Mucosa of rectum (tissue), 2 donors: ENCODE measurements around the gene KEL.
A peak's percentile ranks its signal among the peaks of the same experiment; 100 is the strongest.

Source experiments
- H3K27ac ChIP-seq, 2 donors: one replicate each; pipeline ENCODE4 v1.7.0; 2013; ENCODE audit warnings: inconsistent platforms in 2 of 2, low read depth in 2 of 2, low read length in 2 of 2
- H3K27me3 ChIP-seq, 2 donors: one replicate each; pipeline ENCODE4 v1.7.0; 2013; ENCODE audit warnings: low read length in 2 of 2; ENCODE audit not compliant: control insufficient read depth in 2 of 2, insufficient read depth in 2 of 2
- H3K36me3 ChIP-seq, 2 donors: one replicate each; pipeline ENCODE4 v1.7.0; 2013; ENCODE audit warnings: low read length in 2 of 2; ENCODE audit not compliant: control insufficient read depth in 2 of 2, insufficient read depth in 2 of 2
- H3K4me1 ChIP-seq, 2 donors: one replicate each; pipeline ENCODE4 v1.7.0; 2013; ENCODE audit warnings: low read length in 2 of 2, mild to moderate bottlenecking in 1 of 2; ENCODE audit not compliant: control insufficient read depth in 2 of 2, insufficient read depth in 2 of 2
- H3K4me3 ChIP-seq, 2 donors: one replicate each; pipeline ENCODE4 v1.7.0; 2013; ENCODE audit warnings: low read length in 2 of 2
- H3K9ac ChIP-seq, 2 donors: one replicate each; pipeline ENCODE4 v1.7.0; 2013; ENCODE audit warnings: low read length in 2 of 2, low read depth in 1 of 2, mild to moderate bottlenecking in 1 of 2
- H3K9me3 ChIP-seq, 2 donors: one replicate each; pipeline ENCODE4 v1.7.0; 2013; ENCODE audit warnings: low read length in 2 of 2; ENCODE audit not compliant: control insufficient read depth in 2 of 2
- donor health status: healthy.
- donor health status: Normal muscosa, but diverticular disease.

KEL gene, protein sequence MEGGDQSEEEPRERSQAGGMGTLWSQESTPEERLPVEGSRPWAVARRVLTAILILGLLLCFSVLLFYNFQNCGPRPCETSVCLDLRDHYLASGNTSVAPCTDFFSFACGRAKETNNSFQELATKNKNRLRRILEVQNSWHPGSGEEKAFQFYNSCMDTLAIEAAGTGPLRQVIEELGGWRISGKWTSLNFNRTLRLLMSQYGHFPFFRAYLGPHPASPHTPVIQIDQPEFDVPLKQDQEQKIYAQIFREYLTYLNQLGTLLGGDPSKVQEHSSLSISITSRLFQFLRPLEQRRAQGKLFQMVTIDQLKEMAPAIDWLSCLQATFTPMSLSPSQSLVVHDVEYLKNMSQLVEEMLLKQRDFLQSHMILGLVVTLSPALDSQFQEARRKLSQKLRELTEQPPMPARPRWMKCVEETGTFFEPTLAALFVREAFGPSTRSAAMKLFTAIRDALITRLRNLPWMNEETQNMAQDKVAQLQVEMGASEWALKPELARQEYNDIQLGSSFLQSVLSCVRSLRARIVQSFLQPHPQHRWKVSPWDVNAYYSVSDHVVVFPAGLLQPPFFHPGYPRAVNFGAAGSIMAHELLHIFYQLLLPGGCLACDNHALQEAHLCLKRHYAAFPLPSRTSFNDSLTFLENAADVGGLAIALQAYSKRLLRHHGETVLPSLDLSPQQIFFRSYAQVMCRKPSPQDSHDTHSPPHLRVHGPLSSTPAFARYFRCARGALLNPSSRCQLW

DNA sequence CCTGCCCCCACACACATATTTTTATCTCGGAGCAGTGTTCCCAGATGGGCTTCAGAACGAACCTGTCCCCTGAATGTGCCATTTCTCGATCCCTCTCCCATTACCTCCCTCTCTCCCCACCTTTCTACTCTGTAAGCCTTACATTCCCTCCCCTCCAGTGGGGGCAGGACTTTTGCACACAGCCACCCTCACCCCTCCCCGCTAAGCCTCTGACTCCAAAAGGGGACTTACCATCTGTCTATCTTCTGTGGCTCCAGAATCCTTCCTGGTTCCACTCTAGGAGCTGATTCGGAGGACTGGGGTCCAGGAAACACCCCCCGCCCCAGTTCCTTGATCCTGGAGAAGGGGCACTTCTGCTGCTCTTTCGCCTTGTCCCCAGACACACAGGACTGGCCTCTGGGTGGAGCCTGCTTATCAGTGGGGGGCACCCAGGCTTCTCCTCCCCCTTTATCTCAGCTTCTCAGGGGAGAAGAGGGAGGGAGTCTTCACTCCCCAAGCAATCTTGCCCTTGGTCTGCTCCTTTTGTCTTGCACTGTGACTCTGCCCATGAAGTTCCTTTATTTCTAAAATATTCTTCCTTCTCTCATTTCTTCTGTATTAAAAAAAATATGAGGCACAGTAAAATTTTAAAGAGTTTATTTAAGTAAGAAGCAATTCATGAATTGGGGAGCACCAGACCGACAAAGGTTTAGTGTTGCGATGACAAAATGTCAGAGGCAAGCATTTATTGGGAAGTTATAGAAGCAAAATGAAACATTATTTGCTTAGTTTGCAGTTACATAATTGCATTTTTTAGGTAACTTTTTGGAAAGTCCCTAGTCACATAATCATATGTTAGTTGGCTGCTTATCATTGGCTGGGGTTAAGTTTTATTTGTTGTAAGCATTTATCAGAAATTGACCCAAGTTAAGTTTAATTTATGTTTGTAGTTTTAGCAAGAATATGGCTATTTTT lies at the start of gene KEL:
Gene KEL (minus strand): TSS at position 391 of the 954 bp plus-strand sequence. CDS start 157 bp downstream, at position 234.
- Histone ChIP-seq H3K9me3 (no peaks in the 10 kb centered on the region), H3K36me3 (no peaks in the 10 kb centered on the region), H3K4me1 (no peaks in the 10 kb centered on the region), H3K27me3 (no peaks in the 10 kb centered on the region), H3K4me3 (no peak within 1 kb of the TSS), H3K27ac (no peak within 1 kb of the TSS), H3K9ac (no peak within 1 kb of the TSS)

DNA sequence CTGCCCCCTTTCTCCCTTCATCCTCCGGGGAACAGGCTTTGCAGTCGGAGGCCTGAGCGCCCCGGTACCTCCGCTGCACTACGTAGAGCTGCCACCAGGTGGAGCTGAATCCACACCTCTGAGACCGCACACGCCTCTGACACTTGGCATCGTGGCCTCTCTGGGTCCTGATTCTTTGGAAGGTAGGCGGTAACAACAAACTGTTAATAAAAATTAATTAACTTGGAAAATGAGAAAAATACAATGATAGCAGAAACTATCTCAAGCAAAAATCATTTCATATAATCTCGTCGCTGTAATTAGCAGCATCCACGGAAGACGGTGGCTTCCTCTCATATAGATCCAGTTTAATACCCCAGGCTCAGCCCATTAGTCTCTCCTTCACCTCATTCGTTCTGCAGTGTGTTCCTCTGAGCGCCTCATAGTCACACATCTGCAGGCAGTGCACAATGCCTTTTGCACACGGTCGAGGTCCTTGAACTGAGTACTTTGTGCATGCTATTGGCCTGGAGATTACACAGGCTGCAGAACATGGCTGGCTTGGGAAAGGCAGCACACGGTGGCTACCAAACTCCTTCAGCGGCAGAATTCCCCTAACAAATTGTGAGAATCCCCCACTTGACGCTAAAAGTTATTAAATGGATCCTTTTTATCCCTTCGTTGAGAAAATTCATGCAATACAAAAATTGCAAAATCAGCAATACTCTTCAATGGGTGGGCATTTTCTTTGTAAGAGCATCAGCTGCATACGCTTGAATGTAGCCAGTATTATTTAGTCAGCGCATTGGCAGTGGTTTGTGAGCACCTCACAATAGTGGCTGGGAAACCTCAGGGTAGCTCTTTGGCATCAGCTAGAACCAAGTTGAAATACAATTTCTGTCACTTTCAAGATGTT lies 46.1 kb upstream of the KEL start:
- Histone ChIP-seq H3K9me3 (no peaks in the 10 kb centered on the region), H3K4me3 (no peak overlapping the region), H3K27ac (no peak overlapping the region), H3K36me3 (no peaks in the 10 kb centered on the region), H3K4me1 (peaks cover 0 to 3% of the 10 kb centered on the region in 2 donors), H3K27me3 (no peaks in the 10 kb centered on the region), H3K9ac (no peak overlapping the region)

DNA sequence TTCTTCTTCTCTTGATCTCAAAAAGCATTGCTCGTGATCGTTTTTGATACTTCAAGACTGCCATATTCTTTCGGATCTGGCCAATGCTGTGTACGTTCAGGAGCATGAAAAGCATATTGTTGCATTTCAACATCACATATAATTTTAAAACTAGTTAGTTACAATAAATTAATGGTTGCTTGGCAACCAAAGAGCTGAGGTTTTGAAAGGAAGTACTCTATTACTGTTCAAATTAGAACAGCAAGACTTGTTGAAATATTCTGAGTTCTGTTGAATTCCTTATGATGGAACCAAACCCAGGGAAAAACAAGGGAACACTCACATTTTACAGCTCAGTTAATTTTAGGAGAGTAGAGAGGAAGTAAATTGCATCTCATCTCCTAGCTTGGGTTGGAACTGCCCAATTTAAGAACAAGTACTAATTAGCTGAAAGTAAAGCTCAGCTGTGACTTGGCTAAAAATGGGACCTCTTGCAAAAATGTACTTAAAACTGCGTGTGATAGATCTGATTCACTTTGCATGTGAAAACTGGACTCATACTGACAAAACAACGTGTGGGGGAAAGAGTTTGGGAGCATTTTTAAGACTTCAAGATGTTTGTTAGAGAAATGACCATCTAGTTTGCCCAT lies 43.6 kb upstream of the KEL start:
- H3K4me3 ChIP-seq: no peak overlapping the region
- H3K27ac ChIP-seq: no peak overlapping the region
- H3K9me3 ChIP-seq: no peaks in the 10 kb centered on the region
- H3K36me3 ChIP-seq: no peaks in the 10 kb centered on the region
- peaks cover 3 to 9% of the 10 kb centered on the region in 2 donors for H3K4me1 ChIP-seq
- no peak overlapping the region for H3K9ac ChIP-seq
- H3K27me3 ChIP-seq: no peaks in the 10 kb centered on the region

- no peaks in the 10 kb centered on the region for H3K36me3 ChIP-seq
- no peak overlapping the region for H3K27ac ChIP-seq
- H3K9ac ChIP-seq: no peak overlapping the region
- no peaks in the 10 kb centered on the region for H3K27me3 ChIP-seq
- no peaks in the 10 kb centered on the region for H3K9me3 ChIP-seq
- H3K4me3 ChIP-seq: peak overlapping the region; percentile 53 to 73
- H3K4me1 ChIP-seq: peaks cover 3 to 9% of the 10 kb centered on the region in 2 donors
Observed at GRCh38 chr7:143003393-143004051, 41.4 kb upstream of the KEL start.

DNA sequence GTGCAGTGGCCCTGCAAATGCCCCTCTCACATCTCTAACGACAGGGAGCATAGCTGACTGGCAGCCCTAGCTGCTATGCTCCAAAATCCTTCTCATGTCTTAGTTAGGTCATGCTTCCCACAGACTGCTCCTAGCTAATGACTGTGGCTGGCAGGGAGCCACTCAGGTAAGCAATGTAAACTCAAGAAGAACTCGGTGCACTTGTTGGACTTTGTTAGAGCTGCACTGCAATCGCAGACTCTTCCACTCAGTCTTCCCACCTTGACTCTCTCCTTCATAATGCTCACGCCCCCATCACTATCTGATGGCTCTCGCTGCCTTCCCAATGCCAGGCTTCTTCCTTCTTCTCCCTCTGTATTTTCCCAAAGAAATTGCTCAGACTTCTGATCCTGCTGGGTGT lies 40.7 kb upstream of the KEL start:
- Histone ChIP-seq H3K9me3 (no peaks in the 10 kb centered on the region), H3K4me1 (peaks cover 3 to 9% of the 10 kb centered on the region in 2 donors), H3K36me3 (no peaks in the 10 kb centered on the region), H3K27me3 (no peaks in the 10 kb centered on the region), H3K4me3 (peak overlapping the region; percentile 53 to 73), H3K9ac (no peak overlapping the region), H3K27ac (no peak overlapping the region)

GRCh38 chr7:143002106-143002505 lies 39.9 kb upstream of the KEL start:
- Histone ChIP-seq H3K27ac (no peak overlapping the region), H3K9ac (no peak overlapping the region), H3K36me3 (no peaks in the 10 kb centered on the region), H3K9me3 (no peaks in the 10 kb centered on the region), H3K27me3 (no peaks in the 10 kb centered on the region), H3K4me3 (no peak overlapping the region), H3K4me1 (peaks cover 3 to 9% of the 10 kb centered on the region in 2 donors)

- Histone ChIP-seq H3K9ac (no peak overlapping the region), H3K4me3 (no peak overlapping the region), H3K27me3 (no peaks in the 10 kb centered on the region), H3K4me1 (peaks cover 3 to 9% of the 10 kb centered on the region in 2 donors), H3K27ac (no peak overlapping the region), H3K36me3 (no peaks in the 10 kb centered on the region), H3K9me3 (no peaks in the 10 kb centered on the region)
Observed at GRCh38 chr7:143000648-143001047, 38.5 kb upstream of the KEL start.

DNA sequence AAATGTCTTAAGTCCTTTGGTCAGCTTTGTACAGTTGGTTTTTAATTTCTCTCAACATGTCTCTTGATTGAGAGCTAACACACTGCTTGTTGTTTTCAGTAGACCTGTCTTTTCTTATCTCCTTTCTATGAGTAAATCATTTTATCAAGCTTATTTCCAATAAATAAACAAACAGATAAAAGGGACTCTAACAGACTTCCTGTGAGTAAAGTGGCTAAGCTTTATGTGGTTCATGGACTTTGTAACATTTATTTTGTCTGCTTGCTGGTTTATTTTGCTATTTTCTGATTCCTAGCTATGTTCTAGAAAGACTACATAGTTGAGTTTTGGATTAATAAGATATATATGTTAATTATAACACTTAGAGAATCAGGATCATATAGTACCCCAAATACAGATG lies 37.6 kb upstream of the KEL start:
- no peaks in the 10 kb centered on the region for H3K9me3 ChIP-seq
- no peak overlapping the region for H3K27ac ChIP-seq
- H3K9ac ChIP-seq: no peak overlapping the region
- peaks cover 3 to 9% of the 10 kb centered on the region in 2 donors for H3K4me1 ChIP-seq
- no peak overlapping the region for H3K4me3 ChIP-seq
- H3K36me3 ChIP-seq: no peaks in the 10 kb centered on the region
- no peaks in the 10 kb centered on the region for H3K27me3 ChIP-seq
